ENCODE data around the gene SNCG.
A peak's percentile ranks its signal among the peaks of the same experiment; 100 is the strongest.
"Not testable (repeated sequence)": the region's sequence is repeated elsewhere in the genome, so short reads cannot be mapped to it uniquely, and the experiment has no call there.

Gene SNCG

GRCh38 chr10:86979977-86980448 lies 21.6 kb downstream of the SNCG start:
- H3K4me1 ChIP-seq: peaks cover 3 to 69% (median 27%) of the 10 kb centered on the region in 4 donors
- H3K9me3 ChIP-seq: no peaks in the 10 kb centered on the region
- no peaks in the 10 kb centered on the region for H3K27me3 ChIP-seq
- peaks cover 4 to 7% (median 6%) of the 10 kb centered on the region in 3 donors for H3K36me3 ChIP-seq
- no peak for TF ChIP-seq CTCF (IDR thresholded peaks at IDR 0.05)
- DNase-seq: peak in 1 of 2 donors; percentile 93
- intact Hi-C loops (cut with DNase I; ENCODE audit: low total_unique reads): no loop called here
- peak overlapping the region; percentile 90 to 100 for H3K27ac ChIP-seq
- peak overlapping the region in 1 of 2 donors; percentile 6 for H3K4me3 ChIP-seq

GRCh38 chr10:86981020-86981419 lies 22.6 kb downstream of the SNCG start:
- Histone ChIP-seq H3K4me1 (peaks cover 3 to 61% (median 25%) of the 10 kb centered on the region in 4 donors), H3K27ac (peak overlapping the region; percentile 90 to 100)
- intact Hi-C loops (cut with DNase I; ENCODE audit: low total_unique reads); H3K9me3 ChIP-seq; H3K27me3 ChIP-seq; H3K4me3 ChIP-seq; H3K36me3 ChIP-seq: not testable (repeated sequence)
- peak in 1 of 2 donors; percentile 78 for DNase-seq

GRCh38 chr10:86981716-86982115 lies 23.3 kb downstream of the SNCG start:
- intact Hi-C loops (cut with DNase I; ENCODE audit: low total_unique reads): no loop called here
- Histone ChIP-seq H3K4me1 (peaks cover 3 to 55% (median 24%) of the 10 kb centered on the region in 4 donors), H3K4me3 (no peak overlapping the region), H3K36me3 (peaks cover 4 to 16% (median 7%) of the 10 kb centered on the region in 3 donors), H3K27ac (peak overlapping the region; percentile 90 to 100), H3K9me3 (no peaks in the 10 kb centered on the region), H3K27me3 (no peaks in the 10 kb centered on the region)
- DNase-seq: no peak
- no peak for TF ChIP-seq CTCF (IDR thresholded peaks at IDR 0.05)

DNA sequence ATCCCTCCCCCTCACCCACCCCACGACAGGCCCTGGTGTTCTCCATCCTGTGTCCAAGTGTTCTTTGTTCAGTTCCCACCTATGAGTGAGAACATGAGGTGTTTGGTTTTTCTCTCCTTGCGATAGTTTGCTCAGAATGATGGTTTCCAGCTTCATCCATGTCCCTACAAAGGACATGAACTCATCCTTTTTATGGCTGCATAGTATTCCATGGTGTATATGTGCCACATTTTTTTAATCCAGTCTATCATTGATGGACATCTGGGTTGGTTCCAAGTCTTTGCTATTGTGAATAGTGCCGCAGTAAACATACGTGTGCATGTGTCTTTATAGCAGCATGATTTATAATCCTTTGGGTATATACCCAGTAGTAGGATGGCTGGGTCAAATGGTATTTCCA lies 26.1 kb downstream of the SNCG start:
- H3K27me3 ChIP-seq; DNase-seq; H3K27ac ChIP-seq; H3K4me3 ChIP-seq; intact Hi-C loops (cut with DNase I; ENCODE audit: low total_unique reads); H3K9me3 ChIP-seq: not testable (repeated sequence)
- Histone ChIP-seq H3K36me3 (peaks cover 4 to 22% (median 7%) of the 10 kb centered on the region in 3 donors), H3K4me1 (peaks cover 2 to 43% (median 16%) of the 10 kb centered on the region in 4 donors)

DNA sequence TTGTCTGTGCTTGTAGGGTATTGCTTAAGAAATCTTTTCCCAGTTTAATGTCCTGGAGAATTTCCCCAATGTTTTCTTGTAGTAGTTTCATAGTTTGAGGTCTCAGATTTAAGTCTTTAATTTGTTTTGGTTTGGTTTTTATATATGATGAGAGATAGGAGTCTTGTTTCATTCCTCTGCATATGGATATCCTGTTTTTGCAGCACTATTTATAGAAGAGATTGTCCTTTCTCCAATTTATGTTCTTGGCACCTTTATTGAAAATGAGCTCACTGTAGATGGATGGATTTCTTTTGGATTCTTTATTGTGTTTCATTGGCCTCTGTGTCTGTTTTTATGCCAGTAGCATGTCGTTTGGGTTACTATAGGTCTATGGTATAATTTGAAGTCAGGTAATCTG lies 30.1 kb downstream of the SNCG start:
- Histone ChIP-seq H3K4me3 (no peak overlapping the region), H3K27me3 (no peaks in the 10 kb centered on the region), H3K36me3 (peaks cover 16 to 26% (median 19%) of the 10 kb centered on the region in 3 donors), H3K9me3 (no peaks in the 10 kb centered on the region), H3K4me1 (peaks cover 0 to 24% (median 2%) of the 10 kb centered on the region in 4 donors), H3K27ac (peak overlapping the region in 1 of 2 donors; percentile 20)
- TF ChIP-seq CTCF (IDR thresholded peaks at IDR 0.05): no peak
- DNase-seq: no peak
- intact Hi-C loops (cut with DNase I; ENCODE audit: low total_unique reads): no loop called here

- H3K9me3 ChIP-seq; H3K27ac ChIP-seq; H3K27me3 ChIP-seq; H3K4me3 ChIP-seq; DNase-seq; intact Hi-C loops (cut with DNase I; ENCODE audit: low total_unique reads): not testable (repeated sequence)
- Histone ChIP-seq H3K36me3 (peaks cover 17 to 39% (median 29%) of the 10 kb centered on the region in 3 donors), H3K4me1 (peaks cover 0 to 24% (median 2%) of the 10 kb centered on the region in 4 donors)
Observed at GRCh38 chr10:86991362-86991761, 33.0 kb downstream of the SNCG start.

DNA sequence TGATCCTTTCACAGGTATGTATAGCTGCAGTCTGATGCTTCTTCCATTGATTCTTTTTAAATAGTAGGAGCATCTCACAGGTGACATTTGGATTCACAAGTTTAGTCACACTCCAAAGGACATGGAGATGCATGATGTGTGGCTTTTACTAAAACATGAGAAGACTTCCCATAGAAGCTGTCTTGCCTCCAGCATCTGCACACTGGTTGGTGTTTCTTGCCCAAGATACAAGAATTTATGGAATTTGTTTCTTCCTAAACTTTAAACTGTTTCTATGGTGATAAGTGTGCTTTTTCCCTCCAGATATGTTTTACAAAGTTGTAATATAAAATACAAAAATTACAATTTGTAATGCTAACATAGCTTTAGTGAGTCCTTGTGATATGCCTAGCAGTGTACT lies 34.1 kb downstream of the SNCG start:
- no peaks in the 10 kb centered on the region for H3K27me3 ChIP-seq
- H3K27ac ChIP-seq: no peak overlapping the region
- no peak for TF ChIP-seq CTCF (IDR thresholded peaks at IDR 0.05)
- DNase-seq: no peak
- peaks cover 0 to 24% (median 2%) of the 10 kb centered on the region in 4 donors for H3K4me1 ChIP-seq
- no peak overlapping the region for H3K4me3 ChIP-seq
- intact Hi-C loops (cut with DNase I; ENCODE audit: low total_unique reads): no loop called here
- H3K36me3 ChIP-seq: peaks cover 25 to 40% (median 37%) of the 10 kb centered on the region in 3 donors
- no peaks in the 10 kb centered on the region for H3K9me3 ChIP-seq
